AG09309 (cell line): ENCODE data around the gene VPS50.
"Not testable (repeated sequence)": the region's sequence is repeated elsewhere in the genome, so short reads cannot be mapped to it uniquely, and the experiment has no call there.

Experiments used
- DNase-seq: peaks from one replicate; pipeline ENCODE4 v3.0.0-alpha.2; 2010; ENCODE audit warnings: low read depth
- H3K4me3 ChIP-seq: 2 replicates; pipeline ENCODE4 v1.5.1; 2011; ENCODE audit warnings: mild to moderate bottlenecking, low read depth, low read length, moderate library complexity; ENCODE audit not compliant: control insufficient read depth
- CTCF ChIP-seq: IDR thresholded peaks from 2 replicates; pipeline ENCODE4 v1.5.1; 2011; ENCODE audit warnings: mild to moderate bottlenecking, low read depth, low read length, inconsistent platforms; ENCODE audit not compliant: insufficient read depth, control insufficient read depth; ENCODE audit errors: missing control alignments

The VPS50 gene

GRCh38 chr7:93316730-93317129 is 84.6 kb downstream of the VPS50 start:
- H3K4me3 ChIP-seq: no peak overlapping the region
- no peak for TF ChIP-seq CTCF
- DNase-seq: no peak

GRCh38 chr7:93320887-93321286 is 88.7 kb downstream of the VPS50 start:
- H3K4me3 ChIP-seq: no peak overlapping the region
- TF ChIP-seq CTCF: no peak
- DNase-seq: no peak

GRCh38 chr7:93326291-93326690 is 94.1 kb downstream of the VPS50 start:
- H3K4me3 ChIP-seq, DNase-seq: not testable (repeated sequence)

GRCh38 chr7:93327006-93327633 is 95.0 kb downstream of the VPS50 start:
- DNase-seq: peak; percentile 67
- no peak overlapping the region for H3K4me3 ChIP-seq
- TF ChIP-seq CTCF: no peak

GRCh38 chr7:93331706-93332105 is 99.5 kb downstream of the VPS50 start:
- no peak overlapping the region for H3K4me3 ChIP-seq
- no peak for DNase-seq
- TF ChIP-seq CTCF: no peak

GRCh38 chr7:93332172-93332571 is 100.0 kb downstream of the VPS50 start:
- TF ChIP-seq CTCF: no peak
- no peak overlapping the region for H3K4me3 ChIP-seq
- no peak for DNase-seq

GRCh38 chr7:93337052-93337451 is 104.9 kb downstream of the VPS50 start:
- DNase-seq: no peak
- no peak for TF ChIP-seq CTCF

GRCh38 chr7:93342178-93342577 is 110.0 kb downstream of the VPS50 start:
- not testable (repeated sequence) for H3K4me3 ChIP-seq, DNase-seq

More at GRCh38 chr7:93337052-93337451, 104.9 kb downstream of the VPS50 start:
- H3K4me3 ChIP-seq: no peak overlapping the region
